Ovary (tissue), 9 donors: ENCODE data around the gene GRIK5. TPM values are rescaled to one million over a fixed set of nuclear protein-coding genes. Genes with fewer than 3 reads are reported as not detected.

Source experiments
- DNase-seq, 5 donors: peaks; one replicate each; pipeline ENCODE4 v3.0.0-alpha.2; 2019 to 2020
- H3K27ac ChIP-seq, 2 donors: fragments of 200-600 bp; one replicate each; pipeline versions ENCODE4 v1.5.1 to v1.8.0; 2019 to 2022
- H3K27me3 ChIP-seq: fragments of 200-600 bp; one replicate; pipeline ENCODE4 v1.8.0; 2022
- H3K36me3 ChIP-seq: fragments of 200-600 bp; sonication (generic); one replicate; pipeline ENCODE4 v1.5.1; 2019
- H3K4me1 ChIP-seq: one replicate; pipeline ENCODE4 v1.8.1; 2013; ENCODE audit warnings: mild to moderate bottlenecking, moderate library complexity; ENCODE audit not compliant: insufficient read depth
- H3K4me3 ChIP-seq: fragments of 200-600 bp; sonication (generic); one replicate; pipeline ENCODE4 v1.5.1; 2017
- H3K9me3 ChIP-seq, 2 donors: fragments of 200-600 bp in 1 of 2; sonication (generic) in 1 of 2; one replicate each; pipeline versions ENCODE4 v1.5.1 to v1.8.1; 2013 to 2019; ENCODE audit warnings: mild to moderate bottlenecking in 1 of 2, moderate library complexity in 1 of 2
- CTCF ChIP-seq, 3 donors: fragments of 450-650 bp in 2 of 3; fragments of 200-600 bp in 1 of 3; IDR thresholded peaks; one replicate each; pipeline versions ENCODE4 v1.5.1 to v1.8.0; 2016 to 2022; ENCODE audit warnings: antibody characterized with exemption in 3 of 3, mild to moderate bottlenecking in 1 of 3
- EP300 ChIP-seq: sonication (generic); formaldehyde crosslinking; IDR thresholded peaks from one replicate; pipeline ENCODE4 v1.6.1; 2017; ENCODE audit warnings: antibody characterized with exemption
- POLR2A ChIP-seq: fragments of 450-650 bp; IDR thresholded peaks from one replicate; pipeline ENCODE4 v1.6.1; 2017; ENCODE audit warnings: antibody characterized with exemption, mild to moderate bottlenecking, moderate library complexity
- WGBS, 3 donors: extraction: QIAGEN DNeasy Blood & Tissue Kit in 1 of 3; methylation state at CpG; one replicate each; pipeline versions ENCODE4 v1.1.5 to v1.1.7; 2013 to 2017; 5-methylcytosine and 5-hydroxymethylcytosine counted together
- intact Hi-C, 4 donors: fragments of 100-400 bp; cut with DNase I; formaldehyde crosslinking; loops; one replicate each; pipeline versions ENCODE4 v1.11.0 to v1.15.1; 2022 to 2023
- polyA plus RNA-seq, 2 donors: library from polyadenylated mRNA; stranded (reverse); fragments of 200-250 nt in 1 of 2; fragments of 350-450 nt in 1 of 2; fragmentation: Illumina TruSeq in 1 of 2; extraction: RNeasy Lipid Tissue Mini Kit (QIAGEN cat#74804) in 1 of 2; gene quantifications; one replicate each; pipeline ENCODE4 v1.2.3, GENCODE V29; 2013 to 2014
- total RNA-seq, 7 donors: library from RNA; depleted of rRNA in 2 of 7; stranded (reverse); fragments of >200 nt in 2 of 7; fragmentation: NEBNext Ultra II Directional in 3 of 7; extraction: Animal tissue kit (Norgen Biotek cat#: 25700) in 3 of 7; gene quantifications; one replicate each; pipeline versions ENCODE4 v1.1.0 to v1.2.4, GENCODE V29; 2016 to 2023
- donor health status: DM: no; HTN: no; CAD: no; lungs with moderate emphysema.
- donor health status: DM: no; HTN: no; CAD: no.
- donor health status: Bipolar disorder and iron deficiency.
- donor health status: DM: yes; HTN: yes; CAD: no.
- donor health status: DM: no; HTN: no; CAD: no.
- donor health status: DM: yes; HTN: yes; CAD: no.

GRIK5 gene
- total and polyA plus RNA-seq, 9 donors: 1.7 to 16.3 (median 3.7) TPM

- DNase-seq: no peak
- no peak overlapping the region for H3K27ac ChIP-seq
- WGBS, 3 donors: 71 to 75% (median 72%) methylated on average over 17 of the region's 17 CpGs
- H3K36me3 ChIP-seq: no peaks in the 10 kb centered on the region
- H3K27me3 ChIP-seq: no peaks in the 10 kb centered on the region
- no peak overlapping the region for H3K4me3 ChIP-seq
- TF ChIP-seq EP300: no peak
- no peak for TF ChIP-seq CTCF (IDR thresholded peaks at IDR 0.05)
- no peak for TF ChIP-seq POLR2A
- intact Hi-C loops: no loop called here
- no peaks in the 10 kb centered on the region for H3K9me3 ChIP-seq
- no peaks in the 10 kb centered on the region for H3K4me1 ChIP-seq
Observed at GRCh38 chr19:42023121-42023942, 46.7 kb downstream of the GRIK5 start.

DNA sequence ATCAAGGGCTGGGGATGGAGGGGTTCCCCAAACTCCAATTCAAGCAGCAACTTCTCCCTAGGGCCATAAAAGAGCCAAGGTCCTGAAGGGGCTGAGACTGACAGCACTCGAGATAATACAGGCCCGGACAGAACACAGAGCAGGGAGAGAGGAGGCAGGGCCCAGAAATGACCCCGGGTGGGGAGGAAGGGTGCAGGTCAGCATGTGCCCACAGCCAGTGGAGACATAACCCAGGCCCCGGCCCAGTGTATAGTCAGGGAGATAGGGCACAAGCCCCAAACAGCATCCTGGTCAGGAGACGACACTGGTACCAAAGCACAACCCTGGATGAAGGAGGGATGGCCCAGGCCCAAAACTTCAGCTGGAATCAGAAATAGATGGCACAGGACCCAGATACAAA lies 47.4 kb downstream of the GRIK5 start:
- Histone ChIP-seq H3K4me3 (no peak overlapping the region), H3K27ac (no peak overlapping the region), H3K27me3 (no peaks in the 10 kb centered on the region), H3K36me3 (no peaks in the 10 kb centered on the region), H3K9me3 (no peaks in the 10 kb centered on the region), H3K4me1 (no peaks in the 10 kb centered on the region)
- 62 to 75% (median 74%) methylated on average over 5 of the region's 5 CpGs for WGBS, 3 donors
- intact Hi-C loops: no loop called here
- DNase-seq: no peak
- no peak for TF ChIP-seq POLR2A
- TF ChIP-seq CTCF (IDR thresholded peaks at IDR 0.05): no peak
- no peak for TF ChIP-seq EP300

DNA sequence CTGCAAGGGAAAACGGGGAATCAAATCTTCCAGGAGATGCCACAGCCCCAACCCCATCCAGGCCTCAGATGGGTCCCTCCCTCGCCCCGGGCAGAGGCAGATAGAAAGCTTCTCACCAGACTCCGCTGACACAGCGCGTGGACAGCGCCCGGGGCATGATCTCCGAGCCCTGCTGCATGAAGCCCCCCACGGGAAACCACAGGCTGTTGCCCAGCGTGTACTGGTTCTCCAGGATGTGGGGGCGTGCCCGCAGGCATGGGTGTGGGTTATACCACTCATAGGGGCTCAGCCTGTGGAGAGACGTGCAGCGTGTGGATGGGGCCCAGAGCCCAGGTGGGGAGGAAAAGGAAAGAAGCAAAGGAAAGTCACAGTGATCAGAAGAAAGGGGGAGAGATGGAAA lies 48.8 kb downstream of the GRIK5 start:
- DNase-seq: no peak
- H3K27me3 ChIP-seq: no peaks in the 10 kb centered on the region
- no peak overlapping the region for H3K27ac ChIP-seq
- H3K9me3 ChIP-seq: no peaks in the 10 kb centered on the region
- no peak overlapping the region for H3K4me3 ChIP-seq
- TF ChIP-seq EP300 (no peak), POLR2A (no peak), CTCF (IDR thresholded peaks at IDR 0.05) (no peak)
- H3K4me1 ChIP-seq: no peaks in the 10 kb centered on the region
- H3K36me3 ChIP-seq: no peaks in the 10 kb centered on the region
- WGBS, 3 donors: 65 to 79% (median 72%) methylated on average over 15 of the region's 15 CpGs
- intact Hi-C loops: no loop called here

DNA sequence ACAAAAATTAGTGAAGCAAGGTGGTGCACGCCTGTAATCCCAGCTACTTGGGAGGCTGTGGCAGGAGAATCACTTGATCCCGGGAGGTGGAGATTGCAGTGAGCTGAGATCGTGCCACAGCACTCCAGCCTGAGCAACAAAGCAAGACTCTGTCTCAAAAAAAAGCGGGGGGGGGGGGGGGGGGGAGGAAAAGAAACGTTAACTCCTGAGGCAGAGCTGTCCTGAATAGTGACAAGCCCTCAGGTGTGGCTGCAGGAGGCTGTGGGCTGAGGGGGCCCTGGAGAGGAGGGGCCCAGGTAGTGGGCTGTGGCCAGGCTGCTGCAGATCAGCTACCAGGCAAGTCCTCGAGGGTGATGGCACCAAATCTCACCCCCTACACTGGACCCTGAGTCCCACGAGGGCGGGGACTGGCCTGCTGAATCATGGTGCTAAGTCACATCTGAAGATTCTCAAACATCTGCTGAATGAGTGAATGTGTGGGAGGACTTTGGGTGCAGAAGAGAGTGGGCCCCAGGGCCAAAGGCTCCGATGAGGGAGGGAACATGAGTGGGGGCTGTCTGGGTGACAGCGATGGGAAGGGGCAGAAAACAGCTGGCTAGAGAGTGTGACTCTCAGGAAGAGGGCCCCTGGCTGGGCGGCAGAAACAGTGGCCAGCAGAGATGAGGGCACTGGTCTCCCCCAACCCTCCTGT lies 51.4 kb downstream of the GRIK5 start:
- H3K36me3 ChIP-seq: no peaks in the 10 kb centered on the region

More for the DNA sequence above, 51.4 kb downstream of the GRIK5 start:
- H3K27ac ChIP-seq: no peak overlapping the region
- no peak for TF ChIP-seq EP300
- TF ChIP-seq POLR2A: no peak
- no peak for TF ChIP-seq CTCF (IDR thresholded peaks at IDR 0.05)
- no peaks in the 10 kb centered on the region for H3K4me1 ChIP-seq
- no peaks in the 10 kb centered on the region for H3K9me3 ChIP-seq
- no peak for DNase-seq
- H3K27me3 ChIP-seq: no peaks in the 10 kb centered on the region
- H3K4me3 ChIP-seq: no peak overlapping the region
- intact Hi-C loops: no loop called here
- WGBS, 3 donors: 59 to 65% (median 65%) methylated on average over 10 to 11 of the region's 11 CpGs
